CD8-positive, alpha-beta memory T cell (primary cell): ENCODE measurements around the gene ARID1B. TPM values are rescaled to one million over a fixed set of nuclear protein-coding genes. Genes with fewer than 3 reads are reported as not detected.

Experiments used
- CTCF ChIA-PET: fragments of 350-600 bp; sonication (Branson Sonifier 250); formaldehyde crosslinking; loops from one replicate; lab custom pipeline; 2021; ENCODE audit warnings: antibody characterized with exemption; lab: Charles Lee
- POLR2A ChIA-PET: fragments of 350-600 bp; sonication (Branson Sonifier 250); formaldehyde crosslinking; loops from one replicate; lab custom pipeline; 2021; ENCODE audit warnings: antibody characterized with exemption; lab: Charles Lee
- DNase-seq, 5 donors: peaks; one replicate each; pipeline versions ENCODE4 v3.0.0 to v3.0.0-alpha.2; 2020 to 2022; ENCODE audit warnings: mixed read lengths in 1 of 5
- H3K27ac ChIP-seq: one replicate; pipeline ENCODE4 v1.7.0; 2013; ENCODE audit warnings: low read depth, mild to moderate bottlenecking, low read length, moderate library complexity
- H3K27me3 ChIP-seq: 2 replicates; pipeline ENCODE4 v1.7.0; 2013; ENCODE audit warnings: low read length, mild to moderate bottlenecking; ENCODE audit not compliant: insufficient read depth, poor library complexity, severe bottlenecking
- H3K36me3 ChIP-seq: 2 replicates; pipeline ENCODE4 v1.7.0; 2013; ENCODE audit warnings: mild to moderate bottlenecking, low read length, moderate library complexity; ENCODE audit not compliant: insufficient read depth
- H3K4me1 ChIP-seq: 2 replicates; pipeline ENCODE4 v1.7.0; 2013; ENCODE audit warnings: mild to moderate bottlenecking, low read length, moderate library complexity; ENCODE audit not compliant: insufficient read depth
- H3K4me3 ChIP-seq: 2 replicates; pipeline ENCODE4 v1.7.0; 2013; ENCODE audit warnings: mild to moderate bottlenecking, low read length
- H3K9me3 ChIP-seq: 2 replicates; pipeline ENCODE4 v1.7.0; 2013; ENCODE audit warnings: mild to moderate bottlenecking, low read length
- H3K27ac Mint-ChIP-seq, 8 donors: one replicate each; pipeline ENCODE4 v1.8.0; 2020 to 2021; ENCODE audit warnings: mixed read lengths in 8 of 8, mild to moderate bottlenecking in 6 of 8, inconsistent platforms in 3 of 8, moderate library complexity in 3 of 8
- H3K27me3 Mint-ChIP-seq, 2 donors: one replicate each; pipeline ENCODE4 v1.8.0; 2020 to 2021; ENCODE audit warnings: mixed read lengths in 2 of 2, mild to moderate bottlenecking in 1 of 2, moderate library complexity in 1 of 2
- H3K36me3 Mint-ChIP-seq, 3 donors: one replicate each; pipeline ENCODE4 v1.8.0; 2020 to 2021; ENCODE audit warnings: mixed read lengths in 3 of 3, inconsistent platforms in 1 of 3, mild to moderate bottlenecking in 1 of 3
- H3K4me1 Mint-ChIP-seq, 3 donors: one replicate each; pipeline ENCODE4 v1.8.0; 2020 to 2021; ENCODE audit warnings: mixed read lengths in 3 of 3, inconsistent platforms in 1 of 3, mild to moderate bottlenecking in 1 of 3
- H3K4me3 Mint-ChIP-seq, 7 donors: one replicate each; pipeline ENCODE4 v1.8.0; 2020 to 2021; ENCODE audit warnings: mixed read lengths in 7 of 7, mild to moderate bottlenecking in 6 of 7, moderate library complexity in 4 of 7, inconsistent platforms in 2 of 7
- H3K9me3 Mint-ChIP-seq, 5 donors: one replicate each; pipeline ENCODE4 v1.8.0; 2020 to 2022; ENCODE audit warnings: mixed read lengths in 5 of 5, mild to moderate bottlenecking in 3 of 5, moderate library complexity in 2 of 5, inconsistent platforms in 1 of 5
- polyA plus RNA-seq: library from polyadenylated mRNA; unstranded; fragments of 300-500 nt; fragmentation: Illumina TruSeq; gene quantifications from one replicate; pipeline ENCODE4 v1.2.3, GENCODE V29; 2021
- total RNA-seq, 2 experiments: library from RNA; stranded (reverse); gene quantifications; one replicate each; pipeline ENCODE4 v1.2.3, GENCODE V29; 2021

Gene ARID1B
- total and polyA plus RNA-seq, 3 experiments from 2014 or later = 19.1 to 57.9 (median 53.0) TPM

- no peaks in the 10 kb centered on the region for H3K4me1 ChIP-seq
- no peaks in the 10 kb centered on the region for H3K9me3 ChIP-seq
- Mint-ChIP-seq H3K27ac (no peak overlapping the region), H3K27me3 (no peaks in the 10 kb centered on the region), H3K9me3 (no peaks in the 10 kb centered on the region), H3K4me1 (peaks cover 49 to 80% (median 73%) of the 10 kb centered on the region in 3 donors), H3K4me3 (no peak overlapping the region), H3K36me3 (peaks cover 0 to 9% (median 2%) of the 10 kb centered on the region in 3 donors)
- H3K27me3 ChIP-seq = no peaks in the 10 kb centered on the region
- H3K27ac ChIP-seq = no peak overlapping the region
- H3K4me3 ChIP-seq = no peak overlapping the region
- H3K36me3 ChIP-seq = no peaks in the 10 kb centered on the region
- ChIA-PET CTCF (interaction anchor here (1.6 kb wide), 1 partner anchor 13 kb away, joined by 4 read pairs; no protein-coding TSS in a partner anchor), POLR2A (no interaction called here)
- DNase-seq = no peak
These were observed 224.5 kb downstream of the ARID1B start for GRCh38 chr6:157001716-157002115.

- Histone ChIP-seq H3K9me3 (no peaks in the 10 kb centered on the region), H3K27me3 (no peaks in the 10 kb centered on the region), H3K36me3 (no peaks in the 10 kb centered on the region), H3K4me3 (no peak overlapping the region), H3K4me1 (no peaks in the 10 kb centered on the region), H3K27ac (no peak overlapping the region)
- Mint-ChIP-seq H3K4me1 (peaks cover 47 to 79% (median 72%) of the 10 kb centered on the region in 3 donors), H3K9me3 (no peaks in the 10 kb centered on the region), H3K36me3 (peaks cover 0 to 9% (median 2%) of the 10 kb centered on the region in 3 donors), H3K27ac (peak overlapping the region in 1 of 8 donors; percentile 44), H3K4me3 (no peak overlapping the region), H3K27me3 (no peaks in the 10 kb centered on the region)
- ChIA-PET CTCF (no interaction called here), POLR2A (no interaction called here)
- DNase-seq = no peak
These were observed 225.6 kb downstream of the ARID1B start for GRCh38 chr6:157002774-157003173.

- Histone ChIP-seq H3K27me3 (no peaks in the 10 kb centered on the region), H3K9me3 (no peaks in the 10 kb centered on the region), H3K36me3 (no peaks in the 10 kb centered on the region), H3K4me3 (no peak overlapping the region), H3K27ac (no peak overlapping the region), H3K4me1 (no peaks in the 10 kb centered on the region)
- Mint-ChIP-seq H3K9me3 (no peaks in the 10 kb centered on the region), H3K36me3 (peaks cover 0 to 9% (median 2%) of the 10 kb centered on the region in 3 donors), H3K27me3 (no peaks in the 10 kb centered on the region), H3K4me1 (peaks cover 56 to 84% (median 76%) of the 10 kb centered on the region in 3 donors), H3K4me3 (no peak overlapping the region), H3K27ac (peak overlapping the region in 1 of 8 donors; percentile 1)
- ChIA-PET CTCF (no interaction called here), POLR2A (no interaction called here)
- no peak for DNase-seq
These were observed 228.8 kb downstream of the ARID1B start for GRCh38 chr6:157005940-157006339.

- H3K4me3 ChIP-seq = no peak overlapping the region
- Mint-ChIP-seq H3K9me3 (no peaks in the 10 kb centered on the region), H3K4me3 (no peak overlapping the region), H3K4me1 (peaks cover 45 to 80% (median 73%) of the 10 kb centered on the region in 3 donors), H3K36me3 (peaks cover 0 to 2% (median 0%) of the 10 kb centered on the region in 3 donors), H3K27me3 (no peaks in the 10 kb centered on the region), H3K27ac (peak overlapping the region in 1 of 8 donors; percentile 8)
- H3K4me1 ChIP-seq = no peaks in the 10 kb centered on the region
- POLR2A ChIA-PET = no interaction called here
- no peaks in the 10 kb centered on the region for H3K27me3 ChIP-seq
- H3K36me3 ChIP-seq = no peaks in the 10 kb centered on the region
- H3K9me3 ChIP-seq = no peaks in the 10 kb centered on the region
- H3K27ac ChIP-seq = no peak overlapping the region
- DNase-seq = no peak
- CTCF ChIA-PET = no interaction called here
These were observed 231.4 kb downstream of the ARID1B start for GRCh38 chr6:157008568-157008967.

GRCh38 chr6:157012355-157012754, 235.2 kb downstream of the ARID1B start:
- ChIA-PET CTCF (no interaction called here), POLR2A (no interaction called here)
- no peak overlapping the region for H3K27ac ChIP-seq
- Mint-ChIP-seq H3K27me3 (no peaks in the 10 kb centered on the region), H3K27ac (no peak overlapping the region), H3K36me3 (peaks cover 0 to 2% (median 0%) of the 10 kb centered on the region in 3 donors), H3K4me1 (peaks cover 51 to 80% (median 77%) of the 10 kb centered on the region in 3 donors), H3K4me3 (no peak overlapping the region), H3K9me3 (no peaks in the 10 kb centered on the region)
- H3K9me3 ChIP-seq = no peaks in the 10 kb centered on the region
- no peak overlapping the region for H3K4me3 ChIP-seq
- no peak for DNase-seq
- no peaks in the 10 kb centered on the region for H3K4me1 ChIP-seq
- no peaks in the 10 kb centered on the region for H3K27me3 ChIP-seq
- no peaks in the 10 kb centered on the region for H3K36me3 ChIP-seq

GRCh38 chr6:157013649-157014304, 236.6 kb downstream of the ARID1B start:
- Mint-ChIP-seq H3K4me3 (no peak overlapping the region), H3K36me3 (peaks cover 0 to 2% (median 0%) of the 10 kb centered on the region in 3 donors), H3K27me3 (no peaks in the 10 kb centered on the region), H3K9me3 (no peaks in the 10 kb centered on the region), H3K4me1 (peaks cover 48 to 79% (median 74%) of the 10 kb centered on the region in 3 donors), H3K27ac (no peak overlapping the region)
- H3K27ac ChIP-seq = no peak overlapping the region
- H3K9me3 ChIP-seq = no peaks in the 10 kb centered on the region
- H3K27me3 ChIP-seq = no peaks in the 10 kb centered on the region
- H3K36me3 ChIP-seq = no peaks in the 10 kb centered on the region
- no peak overlapping the region for H3K4me3 ChIP-seq
- H3K4me1 ChIP-seq = no peaks in the 10 kb centered on the region
- ChIA-PET CTCF (interaction anchor here (0.9 to 1.0 kb wide), 2 partner anchors 24 to 450 kb away, joined by 3 read pairs; no protein-coding TSS in a partner anchor), POLR2A (no interaction called here)
- DNase-seq = no peak

- peaks cover 8% of the 10 kb centered on the region for H3K4me1 ChIP-seq
- H3K4me3 ChIP-seq = no peak overlapping the region
- no peaks in the 10 kb centered on the region for H3K9me3 ChIP-seq
- no peak overlapping the region for H3K4me3 Mint-ChIP-seq
- H3K27me3 ChIP-seq = no peaks in the 10 kb centered on the region
- no peak overlapping the region for H3K27ac ChIP-seq
- peaks cover 0 to 2% (median 0%) of the 10 kb centered on the region in 3 donors for H3K36me3 Mint-ChIP-seq
- no peaks in the 10 kb centered on the region for H3K27me3 Mint-ChIP-seq
- CTCF ChIA-PET = no interaction called here
- DNase-seq = no peak
- no peaks in the 10 kb centered on the region for H3K36me3 ChIP-seq
- POLR2A ChIA-PET = no interaction called here
- H3K4me1 Mint-ChIP-seq = peaks cover 50 to 81% (median 74%) of the 10 kb centered on the region in 3 donors
- H3K9me3 Mint-ChIP-seq = no peaks in the 10 kb centered on the region
- peak overlapping the region in 1 of 8 donors; percentile 57 for H3K27ac Mint-ChIP-seq
These were observed 237.7 kb downstream of the ARID1B start for GRCh38 chr6:157014871-157015270.

- Histone ChIP-seq H3K27ac (no peak overlapping the region), H3K4me1 (peaks cover 8% of the 10 kb centered on the region), H3K27me3 (no peaks in the 10 kb centered on the region), H3K9me3 (no peaks in the 10 kb centered on the region), H3K36me3 (no peaks in the 10 kb centered on the region), H3K4me3 (no peak overlapping the region)
- ChIA-PET CTCF (no interaction called here), POLR2A (no interaction called here)
- no peak for DNase-seq
- H3K4me1 Mint-ChIP-seq = peaks cover 42 to 76% (median 69%) of the 10 kb centered on the region in 3 donors
- H3K27ac Mint-ChIP-seq = peak overlapping the region in 3 of 8 donors; percentile 23 to 68 (median 46)
- H3K27me3 Mint-ChIP-seq = peaks cover 0 to 3% of the 10 kb centered on the region in 2 donors
- no peaks in the 10 kb centered on the region for H3K9me3 Mint-ChIP-seq
- peaks cover 0 to 5% (median 2%) of the 10 kb centered on the region in 3 donors for H3K36me3 Mint-ChIP-seq
- H3K4me3 Mint-ChIP-seq = no peak overlapping the region
These were observed 239.8 kb downstream of the ARID1B start for GRCh38 chr6:157017022-157017421.
